GM12878 (cell line): ENCODE results near the gene PDE12. TPM values are rescaled to one million over a fixed set of nuclear protein-coding genes. Genes with fewer than 3 reads are reported as not detected.
A peak's percentile ranks its signal among the peaks of the same experiment; 100 is the strongest.

Source experiments
- ATAC-seq: fragments of 200-7000 bp; cut with Tn5 transposase; 3 replicates; pipeline ENCODE4 v1.9.1; 2020; ENCODE audit warnings: mild to moderate bottlenecking, moderate library complexity
- BruUV-seq: library from RNA; stranded (reverse); fragments of 400-500 nt; replicated peaks from 2 replicates; lab custom pipeline; 2021; lab: Mats Ljungman, UMichigan
- CTCF ChIA-PET: fragments of 300-600 bp; sonication (Branson Sonifier 250); formaldehyde crosslinking; extraction: SDS; loops from one replicate; lab custom pipeline; 2021; ENCODE audit warnings: inconsistent platforms; lab: Yijun Ruan, JAX
- POLR2A ChIA-PET: fragments of 350-600 bp; formaldehyde crosslinking; extraction: SDS; loops from one replicate; lab custom pipeline; 2021; ENCODE audit warnings: inconsistent platforms; lab: Charles Lee
- RAD21 ChIA-PET: fragments of 300-600 bp; sonication (Branson Sonifier 250); formaldehyde crosslinking; loops from one replicate; lab custom pipeline; 2023; ENCODE audit warnings: antibody characterized with exemption; ENCODE audit not compliant: unreplicated experiment; lab: Charles Lee
- SMC1A ChIA-PET: fragments of 300-600 bp; sonication (Branson Sonifier 250); formaldehyde crosslinking; loops from one replicate; lab custom pipeline; 2023; ENCODE audit not compliant: unreplicated experiment, uncharacterized antibody; lab: Charles Lee
- DNase-seq: peaks from one replicate; pipeline ENCODE4 v3.0.0-alpha.2; 2011; ENCODE audit warnings: low read depth, low spot score
- FAIRE-seq: peaks from 3 replicates; lab custom pipeline; 2011; peaks lifted over from hg19 to GRCh38; lab: Jason Lieb, UNC
- H2AFZ ChIP-seq: 2 replicates; pipeline ENCODE4 v1.6.0; 2011; ENCODE audit warnings: low read depth, low read length, control low read depth; ENCODE audit not compliant: control insufficient read depth
- H3K27ac ChIP-seq: 2 replicates; pipeline ENCODE4 v1.5.1; 2011; ENCODE audit warnings: control low read depth; ENCODE audit not compliant: control insufficient read depth, insufficient read depth
- H3K27me3 ChIP-seq, 2 experiments: replicated peaks in 1 of 2; 2 replicates each; pipeline versions ENCODE4 v1.6.0 to v1.6.1; 2011; ENCODE audit warnings: low read length in 1 of 2; ENCODE audit not compliant: control insufficient read depth in 2 of 2, insufficient read depth in 2 of 2
- H3K36me3 ChIP-seq, 2 experiments: 2 replicates each; pipeline ENCODE4 v1.5.1; 2011; ENCODE audit warnings: low read length in 1 of 2; ENCODE audit not compliant: control insufficient read depth in 2 of 2, insufficient read depth in 2 of 2
- H3K4me1 ChIP-seq: 2 replicates; pipeline ENCODE4 v1.6.1; 2011; ENCODE audit warnings: mild to moderate bottlenecking, low read length, moderate library complexity, mixed read lengths; ENCODE audit not compliant: control insufficient read depth, insufficient read depth
- H3K4me2 ChIP-seq: 2 replicates; pipeline ENCODE4 v1.6.0; 2011; ENCODE audit warnings: control low read depth; ENCODE audit not compliant: control insufficient read depth, insufficient read depth
- H3K4me3 ChIP-seq: fragments of 200-600 bp; sonication (generic); 2 replicates; pipeline ENCODE4 v1.5.1; 2016
- H3K79me2 ChIP-seq: 2 replicates; pipeline ENCODE4 v1.6.0; 2011; ENCODE audit warnings: low read length; ENCODE audit not compliant: control insufficient read depth, insufficient read depth
- H3K9ac ChIP-seq: 2 replicates; pipeline ENCODE4 v1.8.0; 2011; ENCODE audit warnings: low read length, control low read depth, mixed read lengths; ENCODE audit not compliant: control insufficient read depth, insufficient read depth
- H3K9me3 ChIP-seq: replicated peaks from 3 replicates; pipeline ENCODE4 v1.5.1; 2011; ENCODE audit warnings: mild to moderate bottlenecking, low read length; ENCODE audit not compliant: control insufficient read depth, insufficient read depth
- H4K20me1 ChIP-seq: 2 replicates; pipeline ENCODE4 v1.6.0; 2011; ENCODE audit not compliant: control insufficient read depth, insufficient read depth
- BHLHE40 ChIP-seq, 2 experiments: fragments of 450-650 bp in 1 of 2; IDR thresholded peaks; 2 replicates each; pipeline ENCODE4 v1.6.1; 2011 to 2017; ENCODE audit warnings: low read depth in 2 of 2, borderline replicate concordance in 1 of 2, improper control_type of control experiment in 1 of 2, low read length in 1 of 2, mild to moderate bottlenecking in 1 of 2
- CBX5 ChIP-seq: sonication (generic); IDR thresholded peaks from 2 replicates; pipeline ENCODE4 v1.6.1; 2016; ENCODE audit warnings: low read depth, moderate library complexity, mild to moderate bottlenecking, inconsistent platforms
- EGR1 ChIP-seq, 2 experiments: IDR thresholded peaks; 1 replicate in 1 of 2; 2 replicates in 1 of 2; pipeline ENCODE4 v1.6.1; 2011 to 2012; ENCODE audit warnings: low read depth in 2 of 2, low read length in 2 of 2, borderline replicate concordance in 1 of 2, mild to moderate bottlenecking in 1 of 2, moderate library complexity in 1 of 2
- FOXM1 ChIP-seq: IDR thresholded peaks from 2 replicates; pipeline ENCODE4 v1.6.1; 2012; ENCODE audit warnings: low read depth, mild to moderate bottlenecking, inconsistent platforms, low read length, moderate library complexity
- GATAD2B ChIP-seq: fragments of 450-650 bp; conservative IDR thresholded peaks from 2 replicates; pipeline ENCODE4 v1.6.1; 2017; ENCODE audit warnings: low read depth, mild to moderate bottlenecking, moderate library complexity
- NFXL1 ChIP-seq: fragments of 450-650 bp; IDR thresholded peaks from 2 replicates; pipeline ENCODE4 v1.6.1; 2017; ENCODE audit warnings: antibody characterized with exemption, mild to moderate bottlenecking, borderline replicate concordance
- PBX3 ChIP-seq: IDR thresholded peaks from 2 replicates; pipeline ENCODE4 v1.6.1; 2011; ENCODE audit warnings: mild to moderate bottlenecking, low read depth, low read length, moderate library complexity; ENCODE audit not compliant: insufficient replicate concordance
- PML ChIP-seq: IDR thresholded peaks from 2 replicates; pipeline ENCODE4 v1.6.1; 2012; ENCODE audit warnings: low read length, inconsistent platforms
- POLR2AphosphoS2 ChIP-seq: IDR thresholded peaks from 2 replicates; pipeline ENCODE4 v1.6.1; 2011; ENCODE audit warnings: low read depth, mild to moderate bottlenecking, low read length, improper control_type of control experiment, moderate library complexity
- RELA ChIP-seq: fragments of 450-650 bp; IDR thresholded peaks from 2 replicates; pipeline ENCODE4 v1.8.0; 2014; ENCODE audit warnings: borderline replicate concordance; ENCODE audit not compliant: partially characterized antibody
- SKIL ChIP-seq: fragments of 450-650 bp; IDR thresholded peaks from 2 replicates; pipeline ENCODE4 v1.6.1; 2017; ENCODE audit warnings: mild to moderate bottlenecking, low read depth, inconsistent platforms; ENCODE audit not compliant: poor library complexity, severe bottlenecking
- ZBED1 ChIP-seq: IDR thresholded peaks from 2 replicates; pipeline ENCODE4 v1.6.1; 2016; ENCODE audit warnings: borderline replicate concordance
- ZNF687 ChIP-seq: fragments of 450-650 bp; IDR thresholded peaks from 2 replicates; pipeline ENCODE4 v1.6.1; 2017; ENCODE audit warnings: mild to moderate bottlenecking, moderate library complexity
- WGBS: methylation state at CpG from one replicate; pipeline ENCODE4 v1.1.6; 2016; ENCODE audit warnings: low lambda C conversion rate; ENCODE audit not compliant: insufficient replicate concordance, insufficient coverage; ENCODE audit errors: missing lambda C conversion rate; 5-methylcytosine and 5-hydroxymethylcytosine counted together
- in situ Hi-C: fragments of 300-500 bp; cut with MboI; formaldehyde crosslinking; loops from 9 replicates; pipeline ENCODE4 v1.14.3; 2018; ENCODE audit warnings: mixed read lengths
- intact Hi-C: fragments of 100-400 bp; cut with micrococcal nuclease; formaldehyde crosslinking; loops from one replicate; pipeline ENCODE4 v1.14.2; 2022; ENCODE audit not compliant: unreplicated experiment
- polyA plus RNA-seq, 11 experiments: library from polyadenylated mRNA; depleted of rRNA in 4 of 11; unstranded in 6 of 11; stranded (reverse) in 5 of 11; fragments of >200 nt; fragmentation: Nextera tagmentation in 4 of 11; fragmentation: Illumina TruSeq in 1 of 11; extraction: Ambion mirVana in 4 of 11; extraction: Trizol in 1 of 11; gene quantifications; 1 replicate in 1 of 11; 2 replicates in 10 of 11; pipeline versions ENCODE4 v1.2.1 to v1.2.3, GENCODE V29; 2011 to 2016; ENCODE audit warnings: inconsistent platforms in 2 of 11, missing spikeins in 2 of 11, low read depth in 1 of 11
- total RNA-seq, 4 experiments: library from RNA; depleted of rRNA in 3 of 4; stranded (reverse); fragments of >200 nt in 3 of 4; fragmentation: Illumina TruSeq in 1 of 4; extraction: Trizol in 1 of 4; gene quantifications; 2 replicates each; pipeline versions ENCODE4 v1.2.1 to v1.2.3, GENCODE V29; 2013 to 2021

The PDE12 gene
- total and polyA plus RNA-seq, 10 of the 15 experiments (the other 5 are each of a cell fraction or from before 2014, with no cell fraction given), result 3.0 to 26.1 (median 17.4) TPM

GRCh38 chr3:57598765-57599360 lies 42.8 kb downstream of the PDE12 start:
- RAD21 ChIA-PET, result interaction anchor here (0.7 to 2.7 kb wide), 7 partner anchors 72 to 227 kb away, joined by 3 to 10 read pairs (median 4); no protein-coding TSS in a partner anchor
- ATAC-seq, result no peak
- FAIRE-seq, result no peak
- POLR2A ChIA-PET, result interaction anchor here (0.6 to 5.0 kb wide), 5 partner anchors 43 to 902 kb away, joined by 3 to 36 read pairs (median 5); partner anchors contain the start of gene PDE12
- peak overlapping the region; percentile 89 for H3K9ac ChIP-seq
- intact Hi-C loops, result loop anchor here (5.0 kb wide), 2 partner anchors 73 to 158 kb away; partner anchors contain the start of gene SLMAP
- H3K9me3 ChIP-seq, result no peaks in the 10 kb centered on the region
- SMC1A ChIA-PET, result interaction anchor here (0.6 to 2.2 kb wide), 8 partner anchors 25 to 254 kb away, joined by 3 to 6 read pairs (median 4); partner anchors contain the start of gene SLMAP
- peak overlapping the region; percentile 53 for H3K4me2 ChIP-seq
- no peak for DNase-seq
- CTCF ChIA-PET, result interaction anchor here (0.6 to 1.3 kb wide), 3 partner anchors 227 to 254 kb away, joined by 3 to 5 read pairs (median 4); no protein-coding TSS in a partner anchor
- H3K4me1 ChIP-seq, result no peaks in the 10 kb centered on the region
- WGBS, result 20% methylated on average over 5 of the region's 5 CpGs
- H4K20me1 ChIP-seq, result no peaks in the 10 kb centered on the region
- peak overlapping the region; percentile 2; the same call in 1 of the 2 replicates for H2AFZ ChIP-seq
- H3K27ac ChIP-seq, result peak overlapping the region; percentile 94
- H3K79me2 ChIP-seq, result peaks cover 50% of the 10 kb centered on the region
- H3K36me3 ChIP-seq, result no peaks in the 10 kb centered on the region; a peak in 1 of 4 replicates
- peak overlapping the region; percentile 77 for H3K4me3 ChIP-seq
- BruUV-seq, result no TSS peak
- in situ Hi-C loops, result no loop called here
- H3K27me3 ChIP-seq, result no peaks in the 10 kb centered on the region
- no peak for TF ChIP-seq ZNF687
- no peak for TF ChIP-seq NFXL1
- TF ChIP-seq POLR2AphosphoS2, result no peak
- no peak for TF ChIP-seq CBX5
- TF ChIP-seq FOXM1, result no peak
- TF ChIP-seq EGR1 (IDR thresholded peaks at IDR 0.05; ENCODE audit: borderline replicate concordance in 1 of 2, low read depth in 2 of 2, low read length in 2 of 2), result no peak
- TF ChIP-seq PBX3, result no peak
- no peak for TF ChIP-seq ZBED1
- no peak for TF ChIP-seq BHLHE40 (IDR thresholded peaks at IDR 0.05; ENCODE audit: borderline replicate concordance in 1 of 2, low read depth in 2 of 2, low read length in 1 of 2)
- no peak for TF ChIP-seq SKIL
- no peak for TF ChIP-seq RELA
- TF ChIP-seq GATAD2B, result no peak
- no peak for TF ChIP-seq PML
